PC-3 (cell line): Measurements from ENCODE around the gene ZNF699. TPM values are rescaled to one million over a fixed set of nuclear protein-coding genes. Genes with fewer than 3 reads are reported as not detected.

Source experiments
- ATAC-seq: fragments of 200-7000 bp; cut with Tn5 transposase; 2 replicates; pipeline ENCODE4 v1.9.1; 2020; ENCODE audit warnings: mild to moderate bottlenecking, moderate library complexity
- BruUV-seq: library from RNA; stranded (reverse); fragments of 400-500 nt; replicated peaks from 2 replicates; lab custom pipeline; 2021; lab: Mats Ljungman, UMichigan
- CTCF ChIA-PET: fragments of 300-600 bp; sonication (Branson Sonifier 250); formaldehyde crosslinking; loops from one replicate; lab custom pipeline; 2022; ENCODE audit warnings: antibody characterized with exemption; lab: Charles Lee
- POLR2A ChIA-PET: fragments of 300-600 bp; sonication (Branson Sonifier 250); formaldehyde crosslinking; loops from one replicate; lab custom pipeline; 2022; ENCODE audit warnings: antibody characterized with exemption; ENCODE audit not compliant: unreplicated experiment; lab: Charles Lee
- DNase-seq: peaks from one replicate; pipeline ENCODE4 v3.0.0-alpha.2; 2015
- H2AFZ ChIP-seq: fragments of 300-600 bp; sonication (generic); 2 replicates; pipeline ENCODE4 v1.6.0; 2016; ENCODE audit warnings: antibody characterized with exemption, low read length
- H3F3A ChIP-seq: fragments of 300-600 bp; sonication (generic); one replicate; pipeline ENCODE4 v1.6.0; 2017; ENCODE audit warnings: antibody characterized with exemption, low read length, control low read depth, mild to moderate bottlenecking; ENCODE audit not compliant: unreplicated experiment
- H3K27ac ChIP-seq: fragments of 300-600 bp; sonication (generic); 2 replicates; pipeline ENCODE4 v1.5.1; 2016; ENCODE audit warnings: mild to moderate bottlenecking, low read length
- H3K27me3 ChIP-seq: fragments of 300-600 bp; sonication (generic); 2 replicates; pipeline ENCODE4 v1.6.1; 2016; ENCODE audit warnings: low read length, mixed read lengths
- H3K36me3 ChIP-seq: fragments of 300-600 bp; sonication (generic); 2 replicates; pipeline ENCODE4 v1.6.1; 2016; ENCODE audit warnings: low read depth, mixed run types, low read length, mixed read lengths
- H3K4me1 ChIP-seq: fragments of 300-600 bp; sonication (generic); 2 replicates; pipeline ENCODE4 v1.5.1; 2016; ENCODE audit warnings: low read length; ENCODE audit not compliant: insufficient read depth
- H3K4me2 ChIP-seq: fragments of 300-600 bp; sonication (generic); 2 replicates; pipeline ENCODE4 v1.6.0; 2016; ENCODE audit warnings: low read length
- H3K4me3 ChIP-seq: fragments of 300-600 bp; sonication (generic); 2 replicates; pipeline ENCODE4 v1.5.1; 2016; ENCODE audit warnings: mild to moderate bottlenecking, low read length, mixed read lengths
- H3K79me2 ChIP-seq: fragments of 300-600 bp; sonication (generic); 2 replicates; pipeline ENCODE4 v1.6.1; 2017; ENCODE audit warnings: low read length, mixed read lengths
- H3K9ac ChIP-seq: fragments of 300-600 bp; sonication (generic); 2 replicates; pipeline ENCODE4 v1.6.0; 2016; ENCODE audit warnings: mild to moderate bottlenecking, low read length
- H3K9me2 ChIP-seq: fragments of 300-600 bp; sonication (generic); replicated peaks from 2 replicates; pipeline ENCODE4 v1.6.1; 2016; ENCODE audit warnings: mixed run types, low read length, mixed read lengths
- H3K9me3 ChIP-seq: fragments of 300-600 bp; sonication (generic); 2 replicates; pipeline ENCODE4 v1.6.1; 2016; ENCODE audit warnings: low read length, mixed read lengths
- H4K20me1 ChIP-seq: fragments of 300-600 bp; sonication (generic); 2 replicates; pipeline ENCODE4 v1.6.1; 2016; ENCODE audit warnings: low read length, mixed read lengths
- EZH2 ChIP-seq: fragments of 300-600 bp; sonication (generic); IDR thresholded peaks from one replicate; pipeline ENCODE4 v1.6.1; 2017; ENCODE audit warnings: antibody characterized with exemption, mild to moderate bottlenecking, low read length; ENCODE audit not compliant: unreplicated experiment
- EZH2phosphoT487 ChIP-seq: fragments of 300-600 bp; sonication (generic); IDR thresholded peaks from 2 replicates; pipeline ENCODE4 v1.6.1; 2018; ENCODE audit warnings: mild to moderate bottlenecking, antibody characterized with exemption, low read length, borderline replicate concordance
- intact Hi-C: fragments of 100-400 bp; cut with micrococcal nuclease; formaldehyde crosslinking; loops from 2 replicates; pipeline ENCODE4 v1.9.0; 2023
- total RNA-seq: library from RNA; depleted of rRNA; stranded (reverse); fragments of >200 nt; gene quantifications from 2 replicates; pipeline ENCODE4 v1.2.3, GENCODE V29; 2014
- TF ChIP-seq, protein P1 (sequence below): fragments of 300-600 bp; sonication (generic); conservative IDR thresholded peaks from 2 replicates; pipeline ENCODE4 v1.5.1; 2017; ENCODE audit warnings: antibody characterized with exemption, low read depth, mild to moderate bottlenecking, low read length

Gene ZNF699
- total RNA-seq, 1 experiment from 2014 or later: 30.9 TPM

DNA sequence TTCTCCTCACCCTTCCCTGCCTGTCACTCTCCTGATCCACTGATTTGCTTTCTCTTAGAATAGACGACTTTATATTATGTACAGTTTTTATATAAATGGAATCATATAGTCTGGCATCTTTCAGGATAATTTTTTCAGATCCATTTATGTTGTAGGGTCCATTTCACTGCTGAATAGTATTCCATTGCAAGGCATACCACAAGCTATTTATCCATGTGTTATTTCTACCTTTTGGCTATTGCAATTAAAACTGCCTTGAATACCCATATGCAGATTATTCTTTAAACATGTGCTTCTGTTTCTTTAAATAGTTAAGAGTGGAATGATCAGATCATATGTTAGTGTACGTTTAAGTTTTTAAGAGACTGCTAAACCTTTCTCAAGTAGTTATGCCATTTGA is 35.4 kb upstream of the ZNF699 start:
- intact Hi-C loops: no loop called here
- Histone ChIP-seq H3F3A (no peaks in the 10 kb centered on the region), H3K9me3 (peaks cover 81% of the 10 kb centered on the region), H3K9me2 (no peaks in the 10 kb centered on the region), H3K27ac (no peak overlapping the region), H3K27me3 (no peaks in the 10 kb centered on the region), H3K4me3 (no peak overlapping the region), H3K79me2 (no peaks in the 10 kb centered on the region), H3K9ac (no peak overlapping the region), H3K4me2 (no peak overlapping the region), H4K20me1 (no peaks in the 10 kb centered on the region), H3K4me1 (no peaks in the 10 kb centered on the region), H2AFZ (no peak overlapping the region), H3K36me3 (peaks cover 79% of the 10 kb centered on the region)
- CTCF ChIA-PET: no interaction called here
- POLR2A ChIA-PET: no interaction called here
- DNase-seq (no peak), ATAC-seq (no peak)
- TF ChIP-seq, protein P1, sequence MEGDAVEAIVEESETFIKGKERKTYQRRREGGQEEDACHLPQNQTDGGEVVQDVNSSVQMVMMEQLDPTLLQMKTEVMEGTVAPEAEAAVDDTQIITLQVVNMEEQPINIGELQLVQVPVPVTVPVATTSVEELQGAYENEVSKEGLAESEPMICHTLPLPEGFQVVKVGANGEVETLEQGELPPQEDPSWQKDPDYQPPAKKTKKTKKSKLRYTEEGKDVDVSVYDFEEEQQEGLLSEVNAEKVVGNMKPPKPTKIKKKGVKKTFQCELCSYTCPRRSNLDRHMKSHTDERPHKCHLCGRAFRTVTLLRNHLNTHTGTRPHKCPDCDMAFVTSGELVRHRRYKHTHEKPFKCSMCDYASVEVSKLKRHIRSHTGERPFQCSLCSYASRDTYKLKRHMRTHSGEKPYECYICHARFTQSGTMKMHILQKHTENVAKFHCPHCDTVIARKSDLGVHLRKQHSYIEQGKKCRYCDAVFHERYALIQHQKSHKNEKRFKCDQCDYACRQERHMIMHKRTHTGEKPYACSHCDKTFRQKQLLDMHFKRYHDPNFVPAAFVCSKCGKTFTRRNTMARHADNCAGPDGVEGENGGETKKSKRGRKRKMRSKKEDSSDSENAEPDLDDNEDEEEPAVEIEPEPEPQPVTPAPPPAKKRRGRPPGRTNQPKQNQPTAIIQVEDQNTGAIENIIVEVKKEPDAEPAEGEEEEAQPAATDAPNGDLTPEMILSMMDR: no peak
- TF ChIP-seq EZH2: no peak
- BruUV-seq: no TSS peak

DNA sequence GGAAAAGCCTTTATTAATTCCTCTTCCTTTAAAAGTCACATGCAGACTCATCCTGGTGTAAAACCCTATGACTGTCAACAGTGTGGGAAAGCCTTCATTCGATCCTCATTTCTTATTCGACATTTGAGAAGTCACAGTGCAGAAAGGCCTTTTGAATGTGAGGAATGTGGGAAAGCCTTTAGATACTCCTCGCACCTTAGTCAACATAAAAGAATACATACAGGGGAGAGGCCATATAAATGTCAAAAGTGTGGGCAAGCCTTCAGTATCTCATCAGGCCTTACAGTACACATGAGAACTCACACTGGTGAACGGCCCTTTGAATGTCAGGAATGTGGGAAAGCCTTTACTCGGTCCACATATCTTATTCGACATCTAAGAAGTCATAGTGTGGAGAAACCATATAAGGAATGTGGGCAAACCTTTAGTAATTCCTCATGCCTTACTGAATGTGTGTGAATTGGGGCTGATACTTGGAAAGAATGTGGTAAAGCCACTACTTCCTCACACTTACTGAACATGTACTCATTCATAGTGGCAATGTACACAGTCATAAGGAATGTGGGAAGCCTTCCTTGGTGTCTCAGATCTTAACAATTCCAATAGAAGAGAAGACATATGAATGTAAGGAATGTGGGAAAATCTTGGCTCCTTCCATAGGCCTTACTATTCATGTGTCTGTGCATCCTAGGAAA is 33.1 kb upstream of the ZNF699 start:
- Histone ChIP-seq H2AFZ (no peak overlapping the region), H3K27ac (no peak overlapping the region), H4K20me1 (no peaks in the 10 kb centered on the region), H3F3A (no peaks in the 10 kb centered on the region), H3K9me3 (peaks cover 76% of the 10 kb centered on the region), H3K4me2 (no peak overlapping the region), H3K36me3 (peaks cover 81% of the 10 kb centered on the region), H3K4me1 (no peaks in the 10 kb centered on the region), H3K4me3 (peak overlapping the region; percentile 2; the same call in 1 of the 2 replicates), H3K9ac (no peak overlapping the region), H3K79me2 (no peaks in the 10 kb centered on the region), H3K9me2 (no peaks in the 10 kb centered on the region), H3K27me3 (no peaks in the 10 kb centered on the region)
- BruUV-seq: TSS peak; percentile 7
- DNase-seq (no peak), ATAC-seq (no peak)
- no peak for TF ChIP-seq EZH2phosphoT487
- no peak for TF ChIP-seq EZH2
- TF ChIP-seq, protein P1: no peak
- CTCF ChIA-PET: no interaction called here
- POLR2A ChIA-PET: no interaction called here
- intact Hi-C loops: no loop called here

DNA sequence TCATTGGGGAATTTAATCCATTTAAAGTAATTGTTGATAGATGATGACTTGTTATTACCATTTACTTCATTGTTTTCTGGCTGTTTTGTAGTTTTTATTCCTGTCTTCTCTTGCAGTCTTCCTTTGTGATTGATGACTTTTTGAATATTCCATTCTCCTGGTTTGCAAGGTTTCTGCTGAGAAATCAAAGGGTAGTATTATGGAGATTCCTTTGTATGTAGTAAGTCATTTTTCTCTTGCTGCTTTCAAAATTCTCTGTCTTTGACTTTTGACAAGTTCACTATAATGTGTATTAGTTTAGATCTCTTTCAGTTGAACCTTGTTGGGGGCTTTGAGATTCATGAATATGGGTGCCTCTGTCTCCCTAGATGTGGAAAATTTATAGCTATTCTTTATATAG is 20.4 kb upstream of the ZNF699 start:
- no peaks in the 10 kb centered on the region for H3K27me3 ChIP-seq
- no peaks in the 10 kb centered on the region for H3K4me1 ChIP-seq
- peaks cover 69% of the 10 kb centered on the region for H3K9me3 ChIP-seq
- H3K79me2 ChIP-seq: peaks cover 1% of the 10 kb centered on the region
- H3F3A ChIP-seq: no peaks in the 10 kb centered on the region
- H3K36me3 ChIP-seq: peaks cover 89% of the 10 kb centered on the region
- H4K20me1 ChIP-seq: no peaks in the 10 kb centered on the region
- ChIA-PET POLR2A (no interaction called here), CTCF (no interaction called here)
- no peak overlapping the region for H2AFZ ChIP-seq
- DNase-seq (no peak), ATAC-seq (no peak)
- no peaks in the 10 kb centered on the region for H3K9me2 ChIP-seq
- BruUV-seq: no TSS peak
- TF ChIP-seq EZH2 (no peak), EZH2phosphoT487 (no peak)
- TF ChIP-seq, protein P1: no peak
- intact Hi-C loops: no loop called here
- H3K27ac ChIP-seq: no peak overlapping the region
- no peak overlapping the region for H3K4me3 ChIP-seq
- H3K9ac ChIP-seq: no peak overlapping the region
- H3K4me2 ChIP-seq: no peak overlapping the region
